ENCODE measurements around the gene ZNF735.

- TF ChIP-seq CTCF (IDR thresholded peaks at IDR 0.05), result no peak
- TF ChIP-seq EZH2 (IDR thresholded peaks at IDR 0.05), result no peak
- no peak for TF ChIP-seq EZH2phosphoT487 (IDR thresholded peaks at IDR 0.05)
Observed at GRCh38 chr7:64181586-64181985, 25.4 kb upstream of the ZNF735 start.

Measured in neural progenitor cell (in vitro differentiated cells).